OCI-LY3 (cell line): ENCODE results near the gene ZNF865.

ENCODE experiments used
- H2AFZ ChIP-seq: fragments of 200-600, 300-600 bp; shearing (Covaris generic); 2 replicates; pipeline ENCODE4 v1.6.0; 2014; ENCODE audit warnings: antibody characterized with exemption, low read depth, low read length
- H3K27ac ChIP-seq: fragments of 200-600, 300-600 bp; sonication (generic); 2 replicates; pipeline ENCODE4 v1.5.1; 2014; ENCODE audit warnings: mild to moderate bottlenecking, low read length, moderate library complexity, mixed read lengths
- H3K27me3 ChIP-seq: fragments of 200-600, 300-600 bp; sonication (generic); 2 replicates; pipeline ENCODE4 v1.6.1; 2014; ENCODE audit warnings: low read depth, low read length, mixed read lengths
- H3K36me3 ChIP-seq: fragments of 200-600, 300-600 bp; sonication (generic); replicated peaks from 2 replicates; pipeline ENCODE3; 2014; ENCODE audit warnings: low read depth, low read length, mixed read lengths
- H3K4me1 ChIP-seq: fragments of 300-600, 200-600 bp; sonication (generic); 2 replicates; pipeline ENCODE4 v1.6.1; 2014; ENCODE audit warnings: low read length, mixed read lengths
- H3K4me2 ChIP-seq: fragments of 200-600, 300-600 bp; sonication (generic); 2 replicates; pipeline ENCODE4 v1.6.1; 2014; ENCODE audit warnings: low read length, mixed read lengths
- H3K4me3 ChIP-seq: fragments of 300-600, 200-600 bp; sonication (generic); 2 replicates; pipeline ENCODE4 v1.5.1; 2014; ENCODE audit warnings: antibody characterized with exemption, mild to moderate bottlenecking, low read length, moderate library complexity
- H3K79me2 ChIP-seq: fragments of 300-600, 200-600 bp; shearing (Covaris generic); 2 replicates; pipeline ENCODE4 v1.6.1; 2014; ENCODE audit warnings: mild to moderate bottlenecking, low read length, mixed read lengths
- H3K9ac ChIP-seq: fragments of 300-600, 200-600 bp; shearing (Covaris generic); 2 replicates; pipeline ENCODE4 v1.6.0; 2014; ENCODE audit warnings: mild to moderate bottlenecking, low read length, moderate library complexity
- H3K9me3 ChIP-seq: fragments of 200-600, 300-600 bp; shearing (Covaris generic); 2 replicates; pipeline ENCODE4 v1.6.1; 2014; ENCODE audit warnings: low read length, mixed read lengths; ENCODE audit not compliant: insufficient read depth
- H4K20me1 ChIP-seq: fragments of 200-600, 300-600 bp; sonication (generic); 2 replicates; pipeline ENCODE4 v1.6.1; 2016; ENCODE audit warnings: low read length, mixed read lengths; ENCODE audit not compliant: insufficient read depth
- EZH2phosphoT487 ChIP-seq: fragments of 200-600 bp; shearing (Covaris generic); IDR thresholded peaks from 2 replicates; pipeline ENCODE4 v1.6.1; 2018; ENCODE audit warnings: antibody characterized with exemption, mixed run types, low read depth
- TF ChIP-seq, protein P1 (sequence below): fragments of 200-600, 300-600 bp; sonication (generic); IDR thresholded peaks from 2 replicates; pipeline ENCODE4 v1.5.1; 2014; ENCODE audit warnings: antibody characterized with exemption, low read length, low read depth

The ZNF865 gene

DNA sequence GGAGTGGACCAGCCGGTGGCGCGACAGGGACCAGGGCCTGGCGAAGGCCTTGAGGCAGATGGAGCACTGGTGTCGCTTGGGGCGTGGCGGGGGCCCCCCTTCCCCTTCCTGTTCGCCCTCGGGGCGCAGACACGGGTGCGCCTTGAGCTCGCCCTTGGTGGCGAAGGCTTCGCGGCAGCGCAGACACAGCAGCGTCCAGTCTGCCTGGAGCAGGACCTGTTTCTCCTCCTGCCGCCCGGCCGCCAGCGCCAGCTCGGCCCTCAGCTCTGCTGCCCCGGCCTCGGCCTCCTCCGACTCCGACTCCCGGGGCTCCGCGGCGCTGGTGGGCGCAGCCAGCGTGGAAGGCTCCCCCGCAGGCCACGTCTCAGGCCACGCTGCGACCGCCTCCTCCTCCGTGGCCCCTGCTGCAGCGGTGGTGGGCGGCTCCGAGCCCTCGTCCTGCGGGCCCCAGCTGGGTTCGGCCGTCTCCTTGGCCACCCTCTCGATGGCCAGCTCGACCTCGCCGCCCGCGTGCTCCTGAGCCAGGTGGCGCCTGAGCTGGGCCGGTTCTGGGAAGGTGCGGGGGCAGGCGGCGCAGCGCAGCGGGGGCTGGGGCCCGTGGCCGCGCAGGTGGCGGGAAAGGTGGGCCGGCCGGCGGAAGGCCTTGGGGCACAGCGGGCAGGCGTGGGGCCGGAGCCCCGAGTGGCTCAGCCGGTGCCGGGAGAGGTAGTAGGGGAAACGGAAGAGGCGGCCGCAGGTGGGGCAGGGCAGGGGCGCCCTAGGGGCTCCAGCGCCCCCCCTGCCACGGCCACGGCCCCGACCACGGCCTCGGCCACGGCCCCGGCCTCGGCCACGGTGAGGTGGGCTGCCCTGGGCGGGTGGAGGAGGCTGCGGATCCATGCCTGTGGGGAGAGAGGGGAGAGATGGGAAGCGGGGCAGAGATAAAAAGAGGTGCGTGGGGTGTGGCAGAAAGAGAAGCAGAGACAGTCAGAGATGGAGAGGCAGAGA, 26.4 kb upstream of the ZNF865 start:
- TF ChIP-seq, protein P1, sequence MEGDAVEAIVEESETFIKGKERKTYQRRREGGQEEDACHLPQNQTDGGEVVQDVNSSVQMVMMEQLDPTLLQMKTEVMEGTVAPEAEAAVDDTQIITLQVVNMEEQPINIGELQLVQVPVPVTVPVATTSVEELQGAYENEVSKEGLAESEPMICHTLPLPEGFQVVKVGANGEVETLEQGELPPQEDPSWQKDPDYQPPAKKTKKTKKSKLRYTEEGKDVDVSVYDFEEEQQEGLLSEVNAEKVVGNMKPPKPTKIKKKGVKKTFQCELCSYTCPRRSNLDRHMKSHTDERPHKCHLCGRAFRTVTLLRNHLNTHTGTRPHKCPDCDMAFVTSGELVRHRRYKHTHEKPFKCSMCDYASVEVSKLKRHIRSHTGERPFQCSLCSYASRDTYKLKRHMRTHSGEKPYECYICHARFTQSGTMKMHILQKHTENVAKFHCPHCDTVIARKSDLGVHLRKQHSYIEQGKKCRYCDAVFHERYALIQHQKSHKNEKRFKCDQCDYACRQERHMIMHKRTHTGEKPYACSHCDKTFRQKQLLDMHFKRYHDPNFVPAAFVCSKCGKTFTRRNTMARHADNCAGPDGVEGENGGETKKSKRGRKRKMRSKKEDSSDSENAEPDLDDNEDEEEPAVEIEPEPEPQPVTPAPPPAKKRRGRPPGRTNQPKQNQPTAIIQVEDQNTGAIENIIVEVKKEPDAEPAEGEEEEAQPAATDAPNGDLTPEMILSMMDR: no peak
- TF ChIP-seq EZH2phosphoT487: no peak
- H4K20me1 ChIP-seq: no peaks in the 10 kb centered on the region
- H3K4me3 ChIP-seq: peak overlapping the region; percentile 88
- H3K9me3 ChIP-seq: no peaks in the 10 kb centered on the region
- peaks cover 14% of the 10 kb centered on the region for H3K4me1 ChIP-seq
- 0 out of 2 replicates have a peak overlapping the region, but pooled peaks have one; percentile 98 for H3K9ac ChIP-seq
- peak overlapping the region; percentile 95 for H3K4me2 ChIP-seq
- no peak overlapping the region for H3K27ac ChIP-seq
- H3K79me2 ChIP-seq: peaks cover 27% of the 10 kb centered on the region
- peaks cover 22% of the 10 kb centered on the region for H3K36me3 ChIP-seq
- no peaks in the 10 kb centered on the region for H3K27me3 ChIP-seq
- H2AFZ ChIP-seq: no peak overlapping the region

DNA sequence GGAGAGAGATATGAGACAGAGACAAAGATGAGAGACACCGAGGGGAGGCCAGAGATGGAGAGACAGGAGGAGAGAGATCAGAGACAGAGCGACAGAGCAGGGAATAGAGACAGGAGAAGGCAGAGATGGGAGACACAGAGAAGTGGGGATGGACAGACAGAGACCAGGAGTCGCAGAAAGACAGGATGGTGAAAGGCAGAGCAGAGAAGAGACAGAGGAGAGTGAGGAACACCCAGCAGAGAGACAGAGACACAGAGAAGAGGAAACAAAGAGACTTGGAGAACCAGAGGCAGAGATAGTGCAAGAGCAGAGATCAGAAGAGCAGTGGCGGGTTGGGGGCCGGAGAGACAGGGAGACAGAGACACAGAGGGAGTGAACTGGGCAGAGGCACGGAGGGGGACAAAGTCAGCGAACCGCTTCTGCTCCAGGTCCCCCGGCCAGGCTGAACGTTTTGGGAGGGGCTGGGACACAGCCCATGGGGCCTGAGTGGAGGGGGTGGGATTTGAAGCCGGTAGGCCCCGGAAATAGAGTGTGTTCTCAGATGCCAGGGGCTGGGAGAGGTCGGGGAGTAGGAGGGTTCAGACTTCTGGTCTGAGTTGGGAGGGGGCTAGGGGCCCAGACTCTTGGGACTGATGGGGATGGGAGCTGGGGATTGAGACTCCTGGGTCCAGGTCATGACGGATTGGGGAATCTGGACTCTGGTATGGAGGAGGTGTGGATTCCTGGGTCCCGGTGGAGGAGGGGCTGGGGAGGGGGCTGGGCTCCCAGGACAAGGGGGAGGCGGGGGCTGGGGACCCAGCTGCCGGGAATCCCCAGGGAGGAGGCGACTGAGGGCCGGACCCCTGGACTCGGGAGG, 25.5 kb upstream of the ZNF865 start:
- H4K20me1 ChIP-seq: no peaks in the 10 kb centered on the region
- peaks cover 27% of the 10 kb centered on the region for H3K79me2 ChIP-seq
- H3K27me3 ChIP-seq: no peaks in the 10 kb centered on the region
- H3K4me1 ChIP-seq: peaks cover 14% of the 10 kb centered on the region
- no peaks in the 10 kb centered on the region for H3K9me3 ChIP-seq
- H3K36me3 ChIP-seq: peaks cover 22% of the 10 kb centered on the region
- peak overlapping the region; percentile 88 for H3K4me3 ChIP-seq
- peak overlapping the region; percentile 48; the same call in 1 of the 2 replicates for H2AFZ ChIP-seq
- TF ChIP-seq EZH2phosphoT487: no peak
- TF ChIP-seq, protein P1: no peak
- H3K4me2 ChIP-seq: peak overlapping the region; percentile 95
- peak overlapping the region; percentile 69 for H3K27ac ChIP-seq
- peak overlapping the region; percentile 98 for H3K9ac ChIP-seq

DNA sequence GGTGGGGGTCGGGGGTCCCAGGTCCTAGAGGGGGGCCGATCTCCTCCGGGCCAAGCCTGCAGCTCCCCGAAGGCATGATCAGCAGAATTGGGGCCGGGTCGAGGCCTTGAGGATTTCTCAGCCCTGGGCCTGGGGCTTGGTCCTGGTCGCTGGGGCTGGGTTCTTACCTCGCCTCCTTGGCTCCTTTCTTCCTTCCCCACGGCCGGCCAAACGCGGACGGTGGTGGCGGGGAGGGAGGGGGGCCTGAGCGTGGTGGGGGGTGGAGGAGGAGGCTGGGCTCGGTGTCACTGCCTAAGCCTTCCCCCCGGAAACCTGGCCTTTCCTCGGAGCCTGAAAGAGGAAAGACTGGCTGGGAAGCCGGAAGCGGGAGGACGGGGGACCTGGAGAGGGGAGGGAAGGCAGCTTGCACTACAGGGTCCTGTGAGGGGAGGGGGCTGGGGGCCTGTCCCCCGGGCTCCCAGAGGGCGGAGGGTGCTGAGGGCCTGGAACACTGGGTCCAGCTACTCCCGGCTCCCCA, 24.8 kb upstream of the ZNF865 start, which contains the start of gene ZNF579:
ZNF579 (minus strand) TSS at position 221 of the 517 bp plus-strand sequence. CDS start 1,209 bp downstream, outside the sequence.
- Histone ChIP-seq H3K9ac (peak within 1 kb of the TSS; percentile 98), H4K20me1 (no peaks in the 10 kb centered on the region), H3K4me1 (peaks cover 14% of the 10 kb centered on the region), H3K79me2 (peaks cover 27% of the 10 kb centered on the region), H3K27ac (peak within 1 kb of the TSS; percentile 69), H2AFZ (peak within 1 kb of the TSS; percentile 75), H3K9me3 (no peaks in the 10 kb centered on the region), H3K27me3 (no peaks in the 10 kb centered on the region), H3K4me2 (peak within 1 kb of the TSS; percentile 95), H3K4me3 (peak within 1 kb of the TSS; percentile 88), H3K36me3 (peaks cover 22% of the 10 kb centered on the region)
- TF ChIP-seq, protein P1: no peak
- TF ChIP-seq EZH2phosphoT487: no peak
